Stomach smooth muscle (tissue), 2 donors: ENCODE results near the gene GFI1.
"Not testable (repeated sequence)": the region's sequence is repeated elsewhere in the genome, so short reads cannot be mapped to it uniquely, and the experiment has no call there.

Experiments used
- H3K27ac ChIP-seq: one replicate; pipeline ENCODE4 v1.7.0; 2013; ENCODE audit warnings: mild to moderate bottlenecking, low read length, inconsistent platforms
- H3K27me3 ChIP-seq, 2 donors: one replicate each; pipeline ENCODE4 v1.7.0; 2013; ENCODE audit warnings: low read length in 2 of 2; ENCODE audit not compliant: insufficient read depth in 2 of 2, control insufficient read depth in 1 of 2
- H3K36me3 ChIP-seq, 2 donors: one replicate each; pipeline ENCODE4 v1.7.0; 2013; ENCODE audit warnings: low read length in 2 of 2; ENCODE audit not compliant: control insufficient read depth in 2 of 2, insufficient read depth in 2 of 2
- H3K4me1 ChIP-seq: one replicate; pipeline ENCODE4 v1.7.0; 2013; ENCODE audit warnings: low read length; ENCODE audit not compliant: control insufficient read depth, insufficient read depth
- H3K4me3 ChIP-seq, 2 donors: one replicate each; pipeline ENCODE4 v1.7.0; 2013; ENCODE audit warnings: low read length in 2 of 2
- H3K9ac ChIP-seq, 2 donors: one replicate each; pipeline ENCODE4 v1.7.0; 2013; ENCODE audit warnings: low read length in 2 of 2, mild to moderate bottlenecking in 1 of 2
- H3K9me3 ChIP-seq, 2 donors: one replicate each; pipeline ENCODE4 v1.7.0; 2013; ENCODE audit warnings: low read length in 2 of 2; ENCODE audit not compliant: control insufficient read depth in 2 of 2
- donor health status: healthy.
- donor health status: Pancreatic carcinoma.

Gene GFI1

DNA sequence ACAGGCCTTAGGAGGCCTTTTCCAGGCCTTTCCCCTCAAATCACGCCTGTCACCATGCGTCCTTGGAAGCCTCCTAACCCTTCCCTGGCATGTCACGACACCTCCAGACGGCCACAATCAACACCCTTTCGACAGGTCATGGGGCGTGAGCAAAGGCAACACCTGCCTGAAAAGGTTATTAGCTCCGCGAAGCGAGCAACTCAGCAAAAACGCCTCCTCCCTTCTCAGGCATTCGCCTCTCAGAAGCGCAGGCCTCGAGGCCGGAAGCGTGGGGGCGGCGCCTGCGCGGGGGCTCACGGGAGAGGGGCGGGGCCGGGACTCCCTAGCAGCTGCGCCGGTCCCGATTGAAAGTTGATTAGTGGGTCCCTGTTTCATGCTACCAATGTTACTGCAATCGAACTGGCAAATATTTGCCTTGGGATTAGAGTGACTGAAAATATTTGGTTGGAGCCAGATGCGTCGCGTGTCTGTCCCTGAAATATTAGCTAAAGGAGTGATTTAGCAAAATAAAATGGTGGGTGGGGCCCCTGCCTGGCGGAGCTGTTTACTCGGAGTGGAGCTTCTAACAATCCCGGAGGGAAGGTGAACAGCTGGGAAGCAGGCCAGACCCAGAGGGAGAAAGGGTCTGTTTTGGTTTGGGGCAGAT is 44.9 kb downstream of the GFI1 start:
- Histone ChIP-seq H3K27ac (no peak overlapping the region), H3K36me3 (no peaks in the 10 kb centered on the region), H3K9me3 (no peaks in the 10 kb centered on the region), H3K4me1 (no peaks in the 10 kb centered on the region), H3K4me3 (peak overlapping the region; percentile 40), H3K9ac (no peak overlapping the region), H3K27me3 (no peaks in the 10 kb centered on the region)

GRCh38 chr1:92441316-92441696 is 45.4 kb downstream of the GFI1 start:
- no peaks in the 10 kb centered on the region for H3K27me3 ChIP-seq
- H3K9me3 ChIP-seq: peaks cover 0 to 4% of the 10 kb centered on the region in 2 donors
- H3K27ac ChIP-seq: no peak overlapping the region
- H3K4me3 ChIP-seq: peak overlapping the region in 1 of 2 donors; percentile 40
- H3K4me1 ChIP-seq: no peaks in the 10 kb centered on the region
- no peaks in the 10 kb centered on the region for H3K36me3 ChIP-seq
- no peak overlapping the region for H3K9ac ChIP-seq

- H3K27me3 ChIP-seq: no peaks in the 10 kb centered on the region
- H3K9me3 ChIP-seq: peaks cover 0 to 8% of the 10 kb centered on the region in 2 donors
- no peaks in the 10 kb centered on the region for H3K36me3 ChIP-seq
- no peak overlapping the region for H3K27ac ChIP-seq
- no peak overlapping the region for H3K9ac ChIP-seq
- H3K4me1 ChIP-seq: no peaks in the 10 kb centered on the region
- H3K4me3 ChIP-seq: no peak overlapping the region
Measured at GRCh38 chr1:92439291-92439690, 47.4 kb downstream of the GFI1 start.

DNA sequence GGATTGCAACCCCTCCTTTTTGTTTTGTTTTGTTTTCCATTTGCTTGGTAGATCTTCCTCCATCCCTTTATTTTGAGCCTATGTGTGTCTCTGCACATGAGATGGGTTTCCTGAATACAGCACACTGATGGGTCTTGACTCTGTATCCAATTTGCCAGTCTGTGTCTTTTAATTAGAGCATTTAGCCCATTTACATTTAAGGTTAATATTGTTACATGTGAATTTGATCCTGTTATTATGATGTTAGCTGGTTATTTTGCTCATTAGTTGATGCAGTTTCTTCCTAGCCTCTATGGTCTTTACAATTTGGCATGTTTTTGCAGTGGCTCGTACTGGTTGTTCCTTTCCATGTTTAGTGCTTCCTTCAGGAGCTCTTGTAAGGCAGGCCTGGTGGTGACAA is 52.2 kb downstream of the GFI1 start:
- H3K4me1 ChIP-seq, H3K27me3 ChIP-seq, H3K27ac ChIP-seq, H3K4me3 ChIP-seq, H3K9ac ChIP-seq, H3K9me3 ChIP-seq, H3K36me3 ChIP-seq: not testable (repeated sequence)

GRCh38 chr1:92430030-92430429 is 56.7 kb downstream of the GFI1 start:
- Histone ChIP-seq H3K9me3 (no peaks in the 10 kb centered on the region), H3K4me3 (no peak overlapping the region), H3K36me3 (no peaks in the 10 kb centered on the region), H3K9ac (no peak overlapping the region), H3K27ac (no peak overlapping the region), H3K27me3 (no peaks in the 10 kb centered on the region), H3K4me1 (no peaks in the 10 kb centered on the region)

GRCh38 chr1:92425617-92426016 is 61.1 kb downstream of the GFI1 start:
- Histone ChIP-seq H3K9me3 (no peaks in the 10 kb centered on the region), H3K9ac (no peak overlapping the region), H3K4me1 (no peaks in the 10 kb centered on the region), H3K36me3 (no peaks in the 10 kb centered on the region), H3K27ac (no peak overlapping the region), H3K27me3 (no peaks in the 10 kb centered on the region), H3K4me3 (no peak overlapping the region)
